ENCODE measurements around the gene SLC12A4. TPM values are rescaled to one million over a fixed set of nuclear protein-coding genes. Genes with fewer than 3 reads are reported as not detected.
"Not testable (repeated sequence)": the region's sequence is repeated elsewhere in the genome, so short reads cannot be mapped to it uniquely, and the experiment has no call there.

SLC12A4 gene
- polyA plus RNA-seq, 4 donors: 32.4 to 47.4 (median 40.2) TPM

DNA sequence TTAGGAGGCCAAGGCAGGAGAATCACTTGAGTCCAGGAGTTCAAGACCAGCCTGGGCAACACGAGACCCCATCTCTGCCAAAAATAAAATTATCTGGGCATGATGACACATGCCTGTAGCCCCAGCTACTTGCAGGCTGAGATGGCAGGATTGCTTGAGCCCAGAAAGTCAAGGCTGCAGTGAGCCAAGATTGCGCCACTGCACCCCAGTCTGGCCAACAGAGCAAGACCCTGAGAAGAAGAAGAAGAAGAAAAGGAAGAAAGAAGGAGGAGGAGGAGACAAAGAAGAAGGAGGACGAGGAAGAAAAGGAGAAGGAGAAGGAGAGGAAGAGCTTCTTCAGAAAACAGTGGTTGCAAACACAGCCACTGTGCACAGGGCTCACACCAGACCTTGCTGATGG, 20.2 kb upstream of the SLC12A4 start:
- no peak for DNase-seq (ENCODE audit: low read depth in 4 of 4, low spot score in 2 of 4)

GRCh38 chr16:67987460-67988160, 19.2 kb upstream of the SLC12A4 start:
- no peak for DNase-seq (ENCODE audit: low read depth in 4 of 4, low spot score in 2 of 4)

DNA sequence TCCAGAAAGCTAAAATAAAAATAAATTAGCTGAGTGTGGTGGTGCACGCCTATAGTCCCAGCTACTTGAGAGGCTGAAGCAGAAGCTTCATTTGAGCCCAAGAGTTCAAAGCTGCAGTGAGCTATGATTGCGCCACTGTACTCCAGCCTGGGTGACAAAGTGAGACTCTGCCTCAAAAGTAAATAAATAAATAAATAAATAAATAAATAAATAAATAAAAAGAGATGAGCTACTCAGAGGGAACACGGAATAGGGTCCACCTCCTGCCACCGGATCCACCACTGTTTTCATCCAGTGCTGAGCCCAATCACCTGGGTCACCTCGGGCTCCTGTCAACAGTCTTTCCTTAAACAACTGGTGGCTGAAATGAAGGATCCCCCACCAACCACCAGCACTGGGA, 18.5 kb upstream of the SLC12A4 start:
- no peak for DNase-seq (ENCODE audit: low read depth in 4 of 4, low spot score in 2 of 4)

DNA sequence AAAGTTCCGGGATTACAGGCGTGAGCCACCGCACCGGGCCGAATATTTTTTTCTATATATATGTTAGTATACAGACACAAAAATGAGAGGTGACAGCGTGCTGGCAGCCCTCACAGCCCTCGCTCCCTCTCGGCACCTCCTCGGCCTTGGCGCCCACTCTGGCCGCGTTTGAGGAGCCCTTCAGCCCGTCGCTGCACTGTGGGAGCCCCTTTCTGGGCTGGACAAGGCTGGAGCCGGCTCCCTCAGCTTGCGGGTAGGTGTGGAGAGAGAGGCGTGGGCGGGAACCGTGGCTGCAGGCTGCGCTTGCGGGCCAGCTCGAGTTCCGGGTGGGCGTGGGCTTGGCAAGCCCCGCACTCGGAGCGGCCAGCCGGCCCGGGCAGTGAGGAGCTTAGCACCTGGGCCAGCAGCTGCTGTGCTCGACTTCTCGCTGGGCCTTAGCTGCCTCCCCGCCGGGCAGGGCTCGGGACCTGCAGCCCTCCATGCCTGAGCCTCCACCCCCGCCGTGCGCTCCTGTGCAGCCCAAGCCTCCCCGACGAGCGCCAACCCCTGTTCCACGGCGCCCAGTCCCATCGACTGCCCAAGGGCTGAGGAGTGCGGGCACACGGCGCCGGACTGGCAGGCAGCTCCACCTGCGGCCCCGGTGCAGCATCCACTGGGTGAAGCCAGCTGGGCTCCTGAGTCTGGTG, 13.7 kb upstream of the SLC12A4 start:
- DNase-seq (ENCODE audit: low read depth in 4 of 4, low spot score in 2 of 4): no peak

GRCh38 chr16:67979955-67980678, 11.7 kb upstream of the SLC12A4 start, which contains the start of gene DPEP3:
Gene DPEP3 (minus strand): TSS chr16:67980499. CDS start chr16:67980380, 119 bp downstream.
- no peak for DNase-seq (ENCODE audit: low read depth in 4 of 4, low spot score in 2 of 4)

DNA sequence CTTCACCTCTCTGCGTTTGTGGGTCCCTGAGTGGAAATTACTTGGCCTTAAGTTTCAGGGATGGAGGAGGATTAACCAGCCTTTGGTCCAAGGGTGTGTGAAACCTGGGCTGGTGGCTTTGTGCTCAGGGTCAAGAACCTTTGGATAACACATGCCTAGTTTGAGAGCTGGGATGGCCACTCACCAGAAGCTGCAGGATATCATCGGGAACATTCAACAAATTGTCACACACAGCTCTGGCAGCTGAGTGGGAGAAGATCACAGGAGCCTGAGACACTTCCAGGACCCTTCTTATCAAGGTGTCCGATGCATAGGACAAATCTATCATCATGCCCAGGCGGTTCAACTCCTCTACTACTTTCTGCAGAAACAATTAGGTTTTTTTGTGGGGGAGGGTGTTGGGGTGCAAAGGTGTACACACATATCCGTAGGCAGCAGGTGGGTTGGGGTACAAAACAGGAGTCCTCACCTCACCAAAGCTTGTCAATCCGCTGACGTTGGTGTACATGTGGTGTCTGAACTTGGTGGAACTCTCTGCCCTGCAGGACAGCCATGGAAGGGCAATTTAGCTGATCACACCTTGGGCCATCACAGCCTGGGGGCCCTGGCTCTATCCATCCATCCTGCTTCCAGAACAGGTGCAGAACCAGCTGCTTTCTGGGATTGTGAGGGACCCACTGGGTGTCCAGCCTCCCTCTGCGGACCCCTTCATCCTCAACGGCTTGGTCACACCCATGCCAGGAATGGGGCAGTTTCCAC, 9.2 kb upstream of the SLC12A4 start:
- DNase-seq (ENCODE audit: low read depth in 4 of 4, low spot score in 2 of 4): no peak

GRCh38 chr16:67977005-67977404, 8.6 kb upstream of the SLC12A4 start:
- DNase-seq (ENCODE audit: low read depth in 4 of 4, low spot score in 2 of 4): no peak

DNA sequence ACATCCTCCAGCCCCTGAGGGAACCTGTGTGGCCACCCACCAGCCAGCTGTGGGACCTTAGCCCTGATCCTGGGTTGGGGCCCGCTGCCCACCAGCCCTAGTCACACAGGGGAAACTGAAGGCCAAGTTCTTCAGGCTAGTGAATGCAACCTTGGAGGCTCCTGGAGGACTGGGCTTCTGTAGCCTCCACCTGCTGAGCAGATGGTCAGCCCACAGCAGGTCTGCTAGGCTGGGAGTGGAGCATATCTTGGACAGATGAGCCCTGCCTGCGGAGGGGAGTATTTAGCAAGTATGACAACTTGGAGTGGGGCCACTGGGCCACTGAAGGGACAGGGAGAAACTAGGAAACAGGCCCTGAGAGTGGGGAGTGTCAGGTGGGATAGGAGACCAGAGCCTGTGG, 7.8 kb upstream of the SLC12A4 start:
- DNase-seq (ENCODE audit: low read depth in 4 of 4, low spot score in 2 of 4): no peak

GRCh38 chr16:67975321-67976105, 7.1 kb upstream of the SLC12A4 start:
- no peak for DNase-seq (ENCODE audit: low read depth in 4 of 4, low spot score in 2 of 4)

GRCh38 chr16:67972285-67972684, 3.8 kb upstream of the SLC12A4 start:
- DNase-seq (ENCODE audit: low read depth in 4 of 4, low spot score in 2 of 4): not testable (repeated sequence)

DNA sequence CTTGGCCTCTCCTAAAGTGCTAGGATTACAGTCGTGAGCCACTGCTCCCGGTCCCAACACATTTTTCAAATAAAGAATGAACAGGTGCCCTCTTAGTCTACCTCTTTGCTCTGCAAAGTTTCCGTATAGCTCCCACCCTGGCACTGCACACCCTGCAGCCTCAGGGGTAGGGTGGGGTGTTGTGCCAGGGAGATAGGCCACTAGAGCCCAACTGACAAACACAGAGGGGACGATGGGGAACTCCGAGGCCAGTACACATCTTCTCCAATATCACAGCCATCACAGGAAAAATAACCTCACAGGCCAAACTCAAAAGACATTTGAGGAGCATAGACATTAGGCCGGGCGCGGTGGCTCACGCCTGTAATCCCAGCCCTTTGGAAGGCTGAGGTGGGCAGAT, 2.7 kb upstream of the SLC12A4 start:
- no peak for DNase-seq (ENCODE audit: low read depth in 4 of 4, low spot score in 2 of 4)

- DNase-seq (ENCODE audit: low read depth in 4 of 4, low spot score in 2 of 4): no peak
Observed at GRCh38 chr16:67969254-67970039, 1.0 kb upstream of the SLC12A4 start.

DNA sequence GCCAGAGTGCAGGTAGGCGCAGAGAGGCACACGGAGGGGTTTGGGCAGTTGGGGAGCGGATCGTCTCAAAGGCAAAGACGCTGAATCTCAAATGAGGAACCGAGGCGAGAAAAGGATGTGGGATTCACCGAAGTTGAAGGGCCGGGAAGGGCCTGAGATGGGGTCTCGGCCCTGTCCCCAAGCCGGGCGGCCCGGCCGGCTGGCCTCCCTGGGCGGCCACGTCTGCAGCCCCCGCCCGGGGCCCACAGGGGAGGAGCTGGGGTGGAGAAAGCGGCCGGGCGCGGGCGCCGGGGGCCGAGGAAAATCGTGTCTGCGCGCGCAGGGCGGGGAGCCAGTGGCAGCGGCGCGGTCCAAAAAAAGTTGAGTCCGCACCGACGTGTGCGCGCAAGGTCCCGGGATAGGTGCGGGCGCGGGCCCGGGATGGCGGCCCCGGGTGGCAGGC, 458 bp downstream of the SLC12A4 start:
- peak in 1 of 4 donors; percentile 12 for DNase-seq (ENCODE audit: low read depth in 4 of 4, low spot score in 2 of 4)

- DNase-seq (ENCODE audit: low read depth in 4 of 4, low spot score in 2 of 4): peak in 2 of 4 donors; percentile 7 to 11
Observed at GRCh38 chr16:67967183-67967957, 1.1 kb downstream of the SLC12A4 start.

DNA sequence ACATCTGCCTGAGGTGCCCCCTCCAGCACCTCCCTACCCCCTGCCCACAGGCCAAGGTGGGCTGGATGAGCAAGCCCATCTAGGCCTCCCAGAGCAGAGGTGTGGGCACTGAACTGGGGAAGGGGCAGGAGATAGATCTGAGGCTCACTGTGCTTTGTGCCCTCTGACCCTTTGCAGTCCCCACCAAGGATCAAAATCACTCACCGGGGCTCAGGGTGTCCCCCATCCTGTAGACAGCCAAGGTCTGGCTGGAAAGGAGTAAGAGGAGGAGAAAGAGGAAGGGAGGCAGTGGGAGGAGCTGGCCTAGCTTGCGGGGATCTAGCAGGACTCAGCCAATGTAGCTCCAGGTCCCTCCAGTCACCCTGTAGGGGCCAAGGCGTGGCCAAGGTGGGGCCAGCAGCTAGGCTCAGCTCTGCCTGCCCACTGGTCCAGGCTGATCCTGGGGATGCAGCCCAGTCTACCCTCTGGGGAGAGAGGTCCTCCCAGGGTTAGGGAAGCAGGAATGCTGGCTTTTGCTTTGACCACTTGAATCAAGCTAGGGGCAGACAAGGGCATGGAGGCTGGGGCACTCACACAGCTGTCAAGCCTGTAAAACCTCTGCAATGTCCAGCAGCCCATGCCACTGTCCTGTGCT, 1.8 kb downstream of the SLC12A4 start:
- no peak for DNase-seq (ENCODE audit: low read depth in 4 of 4, low spot score in 2 of 4)

DNA sequence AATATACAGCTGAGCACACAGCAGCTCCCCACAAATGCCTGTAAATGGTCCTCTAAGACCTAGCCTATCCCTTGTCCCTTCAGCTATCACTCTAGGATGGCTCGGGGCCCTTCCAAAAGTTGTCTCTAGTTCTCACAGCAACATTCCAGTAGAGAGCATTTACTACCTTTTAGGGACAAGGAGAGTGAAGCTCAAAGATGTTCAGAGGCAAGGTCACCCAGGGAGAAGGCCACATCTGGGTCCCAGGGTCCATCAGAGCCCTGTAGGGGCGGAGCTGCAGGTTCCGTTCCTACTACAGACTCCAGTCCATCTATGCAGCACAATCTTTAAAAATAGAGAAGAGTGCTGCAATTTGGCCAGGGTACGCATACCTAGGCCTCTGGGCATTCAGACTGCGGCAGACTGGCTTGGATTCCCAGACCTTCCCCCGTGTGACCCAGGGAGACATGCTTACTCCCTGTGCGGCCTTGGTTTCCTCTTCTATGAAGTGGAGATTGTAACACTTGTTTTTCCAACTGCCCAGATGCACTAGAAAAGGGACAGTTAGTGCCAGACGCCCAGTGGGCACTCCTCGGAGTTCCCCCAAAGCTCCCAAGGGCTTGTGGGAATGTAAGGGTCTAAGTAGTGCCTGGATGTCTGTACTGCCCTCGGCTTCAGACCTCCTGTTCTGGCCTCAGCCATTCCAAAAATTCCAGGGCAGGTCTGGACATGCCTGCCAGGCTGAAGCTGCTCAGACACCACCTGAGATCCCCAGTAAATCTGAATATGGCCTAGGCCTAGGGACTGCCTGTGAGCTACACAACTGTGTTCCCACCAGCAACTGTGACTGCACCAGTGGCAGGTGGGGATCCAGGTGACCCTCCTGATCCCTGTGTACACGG, 2.5 kb downstream of the SLC12A4 start:
- DNase-seq (ENCODE audit: low read depth in 4 of 4, low spot score in 2 of 4): no peak
